Effector memory CD4-positive, alpha-beta T cell (primary cell): ENCODE data around the gene CENPS.
"Not testable (repeated sequence)": the region's sequence is repeated elsewhere in the genome, so short reads cannot be mapped to it uniquely, and the experiment has no call there.

ENCODE experiments used
- DNase-seq, 3 donors: peaks; one replicate each; pipeline ENCODE4 v3.0.0-alpha.2; 2020
- H3K27ac ChIP-seq: 2 replicates; pipeline ENCODE4 v1.7.0; 2013; ENCODE audit warnings: mild to moderate bottlenecking, low read length, moderate library complexity; ENCODE audit not compliant: insufficient read depth, poor library complexity, severe bottlenecking
- H3K27me3 ChIP-seq: replicated peaks from 2 replicates; pipeline ENCODE4 v1.7.0; 2013; ENCODE audit warnings: mild to moderate bottlenecking, low read length; ENCODE audit not compliant: insufficient read depth, control insufficient read depth, poor library complexity, severe bottlenecking
- H3K36me3 ChIP-seq: 2 replicates; pipeline ENCODE4 v1.7.0; 2013; ENCODE audit warnings: mild to moderate bottlenecking, low read length, moderate library complexity; ENCODE audit not compliant: control insufficient read depth, insufficient read depth
- H3K4me1 ChIP-seq: 2 replicates; pipeline ENCODE4 v1.7.0; 2013; ENCODE audit warnings: low read length, mild to moderate bottlenecking; ENCODE audit not compliant: control insufficient read depth, insufficient read depth, poor library complexity, severe bottlenecking
- H3K4me3 ChIP-seq: 2 replicates; pipeline ENCODE4 v1.7.0; 2013; ENCODE audit warnings: low read length, low read depth, mild to moderate bottlenecking; ENCODE audit not compliant: insufficient read depth, poor library complexity, severe bottlenecking
- H3K9me3 ChIP-seq: 2 replicates; pipeline ENCODE4 v1.7.0; 2013; ENCODE audit warnings: mild to moderate bottlenecking, low read length, moderate library complexity; ENCODE audit not compliant: control insufficient read depth

The CENPS gene

DNA sequence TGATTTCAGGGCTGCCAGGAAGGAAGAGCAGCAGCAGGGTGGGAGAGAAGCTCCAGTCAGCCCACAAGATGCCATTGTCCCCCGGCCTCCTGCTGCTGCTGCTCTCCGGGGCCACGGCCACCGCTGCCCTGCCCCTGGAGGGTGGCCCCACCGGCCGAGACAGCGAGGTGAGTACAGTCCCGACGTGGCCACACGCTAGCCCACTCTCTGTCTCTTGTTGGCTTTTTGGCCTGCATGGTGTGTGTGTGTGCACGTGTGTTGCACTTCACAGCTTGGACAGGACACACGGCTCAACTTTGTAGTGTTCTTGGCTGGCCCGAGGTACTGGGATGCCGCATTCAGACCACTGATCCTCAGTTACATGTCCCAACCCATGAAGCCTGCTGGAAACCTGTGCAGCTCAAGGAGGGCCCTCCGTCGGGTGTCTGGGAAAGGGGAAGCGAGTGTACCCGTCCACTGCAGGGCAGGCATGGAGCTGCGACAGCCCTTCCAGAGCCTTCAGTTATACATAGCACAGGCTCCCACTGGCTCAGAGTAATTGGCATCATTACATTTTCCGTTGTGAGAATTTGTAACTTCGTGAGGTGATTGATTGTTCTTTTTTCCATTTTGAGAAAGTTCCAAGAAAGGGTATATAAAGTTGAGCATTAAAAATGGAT is 20.1 kb downstream of the CENPS start:
- Histone ChIP-seq H3K4me1 (no peaks in the 10 kb centered on the region), H3K27ac (no peak overlapping the region), H3K36me3 (no peaks in the 10 kb centered on the region), H3K4me3 (no peak overlapping the region), H3K9me3 (no peaks in the 10 kb centered on the region), H3K27me3 (no peaks in the 10 kb centered on the region)
- DNase-seq = no peak

DNA sequence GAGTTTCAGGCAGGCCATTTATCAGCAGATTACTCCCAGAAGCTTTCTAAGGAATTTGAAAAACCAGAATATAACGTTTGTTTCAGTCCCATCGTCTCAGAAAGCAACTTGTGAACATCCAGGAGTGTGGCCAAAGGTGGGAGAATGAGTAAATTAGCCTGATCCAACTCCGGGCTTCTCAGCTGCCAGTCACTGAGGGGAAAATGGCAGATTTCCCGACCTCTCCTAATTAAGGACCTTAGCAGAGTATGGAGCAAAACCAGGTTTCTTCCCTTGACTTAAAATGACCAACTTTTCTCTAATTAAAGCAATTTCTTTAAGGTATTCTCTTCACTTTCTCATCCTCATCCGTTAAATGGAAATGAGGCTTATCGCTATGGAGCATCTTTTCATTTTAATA is 20.6 kb downstream of the CENPS start:
- Histone ChIP-seq H3K9me3 (no peaks in the 10 kb centered on the region), H3K27ac (no peak overlapping the region), H3K4me1 (no peaks in the 10 kb centered on the region), H3K36me3 (no peaks in the 10 kb centered on the region), H3K4me3 (no peak overlapping the region), H3K27me3 (no peaks in the 10 kb centered on the region)
- DNase-seq = no peak

DNA sequence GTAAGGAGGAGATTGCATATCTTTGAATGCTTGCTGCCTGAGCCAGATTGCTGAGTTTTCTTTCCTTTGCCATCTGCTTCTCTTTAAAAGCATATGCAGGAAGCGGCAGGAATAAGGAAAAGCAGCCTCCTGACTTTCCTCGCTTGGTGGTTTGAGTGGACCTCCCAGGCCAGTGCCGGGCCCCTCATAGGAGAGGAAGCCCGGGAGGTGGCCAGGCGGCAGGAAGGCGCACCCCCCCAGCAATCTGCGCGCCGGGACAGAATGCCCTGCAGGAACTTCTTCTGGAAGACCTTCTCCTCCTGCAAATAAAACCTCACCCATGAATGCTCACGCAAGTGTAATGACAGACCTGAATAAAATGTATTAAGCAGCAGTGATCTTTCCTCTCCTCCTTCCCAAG is 21.1 kb downstream of the CENPS start:
- Histone ChIP-seq H3K4me1 (no peaks in the 10 kb centered on the region), H3K27me3 (no peaks in the 10 kb centered on the region), H3K9me3 (no peaks in the 10 kb centered on the region), H3K4me3 (no peak overlapping the region), H3K36me3 (no peaks in the 10 kb centered on the region), H3K27ac (no peak overlapping the region)
- no peak for DNase-seq

DNA sequence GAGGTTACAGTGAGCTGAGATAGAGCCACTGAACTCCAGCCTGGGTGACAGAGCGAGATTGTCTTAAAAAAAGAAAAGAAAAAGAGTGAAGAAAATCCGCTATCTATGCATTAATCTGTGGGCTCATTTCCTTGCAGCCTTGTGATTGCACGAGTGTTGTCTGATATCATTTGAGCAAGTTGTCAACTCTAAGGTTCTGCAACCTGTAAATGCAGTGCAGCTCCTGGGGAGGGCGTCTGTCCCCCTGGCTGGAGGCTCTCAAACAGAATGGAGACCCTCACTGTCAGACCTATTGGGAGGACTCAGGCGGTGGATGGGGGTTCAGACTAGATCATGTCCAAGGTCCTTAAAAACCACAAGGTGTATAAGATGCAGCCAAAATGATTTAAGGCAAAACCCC is 25.8 kb downstream of the CENPS start:
- Histone ChIP-seq H3K4me3 (no peak overlapping the region), H3K36me3 (peaks cover under 1% of the 10 kb centered on the region), H3K27me3 (no peaks in the 10 kb centered on the region), H3K4me1 (no peaks in the 10 kb centered on the region), H3K9me3 (no peaks in the 10 kb centered on the region), H3K27ac (no peak overlapping the region)
- no peak for DNase-seq

DNA sequence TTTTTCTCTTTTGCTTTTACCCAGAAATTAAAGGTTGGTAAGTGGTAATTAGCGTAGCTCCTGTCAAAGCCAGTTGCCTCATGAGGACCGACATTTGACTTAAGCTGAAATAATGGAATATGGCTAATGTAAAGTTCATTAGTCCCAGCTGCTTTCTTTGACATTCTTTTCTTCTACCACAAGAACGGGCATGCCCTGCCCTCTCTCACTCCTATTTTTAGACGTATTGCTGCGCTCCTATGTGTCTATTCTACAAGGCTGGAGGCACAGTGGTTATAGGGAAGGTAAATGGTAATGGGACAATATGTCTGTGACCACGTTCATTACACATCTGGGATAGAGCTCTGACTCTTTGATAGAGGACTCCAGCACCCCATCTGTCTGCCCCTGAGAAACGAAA is 26.4 kb downstream of the CENPS start:
- H3K36me3 ChIP-seq = peaks cover 6% of the 10 kb centered on the region
- no peaks in the 10 kb centered on the region for H3K9me3 ChIP-seq
- no peaks in the 10 kb centered on the region for H3K27me3 ChIP-seq
- no peak for DNase-seq
- H3K4me1 ChIP-seq = no peaks in the 10 kb centered on the region
- no peak overlapping the region for H3K4me3 ChIP-seq
- H3K27ac ChIP-seq = no peak overlapping the region

DNA sequence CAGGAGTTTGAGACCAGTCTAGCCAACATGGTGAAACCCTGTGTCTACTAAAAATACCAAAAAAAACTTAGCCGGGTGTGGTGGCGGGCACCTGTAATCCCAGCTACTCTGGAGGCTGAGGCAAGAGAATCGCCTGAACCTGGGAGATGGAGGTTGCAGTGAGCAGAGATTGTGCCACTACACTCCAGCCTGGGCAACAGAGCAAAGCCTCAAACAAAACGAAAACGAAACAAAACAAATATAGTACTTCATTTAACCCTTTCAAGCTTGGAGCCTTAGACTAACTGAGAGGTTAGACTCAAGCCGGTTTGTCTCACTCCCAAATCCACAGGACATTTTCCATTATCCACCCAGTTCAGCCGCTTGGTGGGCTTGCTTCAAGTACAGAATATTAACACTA is 27.2 kb downstream of the CENPS start:
- H3K36me3 ChIP-seq, H3K9me3 ChIP-seq, H3K4me3 ChIP-seq, H3K27ac ChIP-seq, DNase-seq, H3K4me1 ChIP-seq, H3K27me3 ChIP-seq: not testable (repeated sequence)

DNA sequence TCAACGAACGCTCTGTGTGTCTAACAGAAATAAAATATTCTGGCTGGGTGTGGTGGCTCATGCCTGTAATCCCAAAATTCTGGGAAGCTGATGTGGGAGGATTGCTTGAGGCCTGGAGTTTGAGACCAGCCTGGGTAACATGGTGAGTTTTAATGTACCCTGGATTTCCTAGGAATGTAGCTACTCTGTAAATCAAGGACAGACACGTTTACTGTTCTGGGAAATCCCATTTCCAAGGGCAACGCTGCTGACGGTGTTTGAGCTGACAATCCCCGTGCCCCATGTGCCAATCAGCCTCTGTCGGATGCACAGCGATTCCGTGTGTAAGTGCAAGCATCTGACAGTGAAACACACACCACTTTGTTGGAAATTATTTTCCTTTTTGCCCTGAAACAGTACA is 27.6 kb downstream of the CENPS start:
- no peak for DNase-seq
- Histone ChIP-seq H3K27me3 (no peaks in the 10 kb centered on the region), H3K4me3 (no peak overlapping the region), H3K9me3 (no peaks in the 10 kb centered on the region), H3K4me1 (no peaks in the 10 kb centered on the region), H3K36me3 (peaks cover 12% of the 10 kb centered on the region), H3K27ac (no peak overlapping the region)

DNA sequence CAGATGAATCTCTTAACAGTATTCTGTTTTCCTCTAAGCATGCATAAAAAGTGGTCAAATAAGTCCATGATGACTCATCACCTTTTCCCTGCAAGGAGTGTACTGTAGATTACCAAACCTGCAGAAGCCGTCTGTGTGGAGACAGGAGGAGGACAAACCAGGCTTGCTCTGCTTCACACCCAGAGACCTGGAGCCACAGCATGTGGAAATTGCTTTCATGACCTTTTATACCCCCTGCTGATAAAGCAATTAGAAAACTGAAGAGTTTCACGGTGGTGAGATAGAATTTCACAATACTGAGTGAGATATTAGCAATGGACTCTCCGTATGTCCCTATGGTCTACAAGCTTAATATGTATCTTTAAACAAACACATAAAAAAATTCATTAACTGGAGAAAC is 29.0 kb downstream of the CENPS start:
- no peaks in the 10 kb centered on the region for H3K9me3 ChIP-seq
- H3K27ac ChIP-seq = no peak overlapping the region
- H3K27me3 ChIP-seq = no peaks in the 10 kb centered on the region
- no peak for DNase-seq
- H3K4me1 ChIP-seq = no peaks in the 10 kb centered on the region
- no peak overlapping the region for H3K4me3 ChIP-seq
- peaks cover 23% of the 10 kb centered on the region for H3K36me3 ChIP-seq

DNA sequence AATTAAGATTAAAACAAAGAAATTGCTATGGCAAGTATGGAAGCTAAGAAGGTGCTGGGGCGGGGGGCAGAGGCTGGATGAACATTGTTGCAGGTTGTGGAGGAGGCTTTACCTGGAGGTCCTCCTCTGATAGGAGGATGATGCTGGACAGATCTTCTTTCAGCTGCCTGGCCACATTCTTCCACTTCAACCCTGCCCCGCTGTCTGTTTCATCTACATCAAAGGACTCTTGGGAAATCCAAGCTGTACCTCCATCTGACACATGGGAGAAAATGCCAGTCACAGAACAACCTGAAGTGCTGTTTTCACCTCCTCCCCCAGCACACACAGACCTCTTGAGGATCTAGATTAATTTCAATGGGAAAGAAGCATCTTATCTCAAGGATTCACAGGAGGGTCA is 36.8 kb downstream of the CENPS start:
- Histone ChIP-seq H3K27me3 (no peaks in the 10 kb centered on the region), H3K27ac (no peak overlapping the region), H3K36me3 (peaks cover 35% of the 10 kb centered on the region), H3K4me1 (peaks cover 9% of the 10 kb centered on the region), H3K4me3 (no peak overlapping the region), H3K9me3 (no peaks in the 10 kb centered on the region)
- no peak for DNase-seq

DNA sequence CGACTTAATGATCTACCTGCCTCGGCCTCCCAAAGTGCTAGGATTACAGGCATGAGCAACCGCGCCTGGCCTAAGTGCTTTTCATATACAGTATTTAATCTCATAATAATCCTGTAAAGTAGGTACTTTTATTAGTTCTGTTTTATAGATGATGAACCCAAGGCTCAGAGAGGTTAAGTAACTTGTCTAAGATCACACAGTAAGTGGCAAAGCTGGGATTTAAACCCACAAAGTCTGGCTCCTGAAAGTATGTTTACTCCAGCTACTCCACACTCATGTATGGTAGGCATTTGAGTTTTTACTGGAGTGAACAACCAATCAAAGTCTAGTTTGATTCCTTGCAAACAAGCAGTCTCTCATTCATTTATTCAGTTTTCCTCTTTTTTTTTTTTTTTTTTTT is 39.8 kb downstream of the CENPS start:
- no peaks in the 10 kb centered on the region for H3K27me3 ChIP-seq
- H3K27ac ChIP-seq = no peak overlapping the region
- H3K4me3 ChIP-seq = no peak overlapping the region
- no peak for DNase-seq
- H3K9me3 ChIP-seq = no peaks in the 10 kb centered on the region
- H3K4me1 ChIP-seq = peaks cover 16% of the 10 kb centered on the region
- H3K36me3 ChIP-seq = peaks cover 15% of the 10 kb centered on the region
